Measurements from ENCODE around the gene MGST3. TPM values are rescaled to one million over a fixed set of nuclear protein-coding genes. Genes with fewer than 3 reads are reported as not detected.
"Not testable (repeated sequence)": the region's sequence is repeated elsewhere in the genome, so short reads cannot be mapped to it uniquely, and the experiment has no call there.

The MGST3 gene
- total RNA-seq, 1 donor, result 178 TPM

DNA sequence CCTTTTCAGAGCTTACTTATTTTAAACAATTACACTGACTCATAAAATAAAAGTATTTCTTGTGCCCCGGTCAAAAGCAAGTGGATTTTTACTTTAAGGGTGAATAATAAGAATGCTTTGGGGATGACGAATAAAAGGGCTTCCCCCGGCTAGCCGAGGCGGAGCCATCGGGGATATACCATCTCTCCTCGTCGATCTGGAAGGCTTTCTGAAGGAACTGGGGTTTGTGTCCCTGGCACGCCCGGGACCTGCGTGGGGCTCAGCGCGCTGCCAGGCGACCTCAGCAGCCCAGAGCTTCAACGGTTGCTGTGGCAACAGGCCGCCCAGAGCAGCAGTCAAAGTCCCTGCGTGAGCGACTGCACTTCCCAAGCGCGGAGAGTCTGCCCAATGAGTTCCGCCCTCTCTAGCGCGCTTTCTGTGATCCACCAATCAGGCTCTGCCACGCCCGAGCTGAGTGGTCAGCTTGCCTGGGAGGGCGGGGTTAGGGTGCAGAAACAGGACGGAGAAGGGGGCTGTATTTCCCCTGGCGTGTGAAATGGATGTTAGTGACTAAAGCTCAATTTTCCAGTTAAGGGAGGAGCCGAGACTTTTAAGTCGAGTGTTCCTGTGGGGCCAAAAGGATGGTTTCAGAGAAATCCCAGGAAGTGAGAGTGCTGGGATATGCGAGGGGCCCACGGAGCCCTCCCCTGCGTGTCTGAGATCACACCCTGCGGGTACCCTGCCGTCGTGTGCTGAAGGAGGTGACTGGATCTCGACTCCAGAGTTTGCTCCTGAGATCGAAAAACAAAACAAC lies 33.0 kb upstream of the MGST3 start:
- peak; percentile 96 for DNase-seq (ENCODE audit: low read depth)
- H3K4me3 ChIP-seq (ENCODE audit: low read depth, low read length), result peak overlapping the region; percentile 72
- TF ChIP-seq, protein P1, sequence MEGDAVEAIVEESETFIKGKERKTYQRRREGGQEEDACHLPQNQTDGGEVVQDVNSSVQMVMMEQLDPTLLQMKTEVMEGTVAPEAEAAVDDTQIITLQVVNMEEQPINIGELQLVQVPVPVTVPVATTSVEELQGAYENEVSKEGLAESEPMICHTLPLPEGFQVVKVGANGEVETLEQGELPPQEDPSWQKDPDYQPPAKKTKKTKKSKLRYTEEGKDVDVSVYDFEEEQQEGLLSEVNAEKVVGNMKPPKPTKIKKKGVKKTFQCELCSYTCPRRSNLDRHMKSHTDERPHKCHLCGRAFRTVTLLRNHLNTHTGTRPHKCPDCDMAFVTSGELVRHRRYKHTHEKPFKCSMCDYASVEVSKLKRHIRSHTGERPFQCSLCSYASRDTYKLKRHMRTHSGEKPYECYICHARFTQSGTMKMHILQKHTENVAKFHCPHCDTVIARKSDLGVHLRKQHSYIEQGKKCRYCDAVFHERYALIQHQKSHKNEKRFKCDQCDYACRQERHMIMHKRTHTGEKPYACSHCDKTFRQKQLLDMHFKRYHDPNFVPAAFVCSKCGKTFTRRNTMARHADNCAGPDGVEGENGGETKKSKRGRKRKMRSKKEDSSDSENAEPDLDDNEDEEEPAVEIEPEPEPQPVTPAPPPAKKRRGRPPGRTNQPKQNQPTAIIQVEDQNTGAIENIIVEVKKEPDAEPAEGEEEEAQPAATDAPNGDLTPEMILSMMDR (IDR thresholded peaks at IDR 0.05; ENCODE audit: insufficient read depth, low read length), result no peak

DNA sequence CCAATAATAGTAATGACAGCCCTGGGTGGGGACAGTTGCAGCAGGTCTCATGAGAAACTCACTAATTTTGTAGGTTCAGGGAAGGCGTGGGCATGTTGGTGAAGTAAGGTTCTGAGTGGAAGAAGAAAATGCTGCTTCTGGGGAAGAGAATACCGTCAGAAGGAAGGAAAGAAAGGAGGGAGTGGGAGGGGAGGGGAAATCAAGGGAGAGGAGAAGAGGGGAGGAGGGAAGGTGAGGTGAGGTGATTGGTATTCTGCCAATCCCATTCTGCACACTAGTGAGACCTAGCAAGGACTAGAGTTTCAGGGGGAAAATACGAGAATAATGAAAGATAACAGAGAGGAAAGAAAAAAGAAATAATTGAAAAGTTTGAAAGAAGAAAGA lies 32.4 kb upstream of the MGST3 start:
- DNase-seq (ENCODE audit: low read depth), result no peak
- peak overlapping the region; percentile 72 for H3K4me3 ChIP-seq (ENCODE audit: low read depth, low read length)
- TF ChIP-seq, protein P1 (IDR thresholded peaks at IDR 0.05; ENCODE audit: insufficient read depth, low read length), result no peak

DNA sequence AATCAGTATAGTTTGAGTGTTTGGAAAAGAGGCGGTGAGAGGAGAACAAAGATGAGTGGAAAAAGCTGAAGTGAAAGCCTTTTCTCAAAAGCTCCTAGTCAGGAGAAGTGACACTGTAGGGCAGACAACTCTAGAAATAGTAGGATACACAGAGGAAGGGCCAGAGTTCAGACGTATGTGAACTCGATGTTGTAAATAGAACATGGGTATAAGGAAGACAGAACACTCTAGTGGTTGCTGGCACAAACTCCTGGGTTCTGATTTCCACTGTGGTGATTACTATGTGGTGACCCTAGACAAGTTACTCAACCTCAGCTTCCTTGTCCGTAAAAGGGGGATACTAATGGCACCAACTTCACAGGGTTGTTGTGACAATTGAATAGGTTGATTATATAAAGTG lies 30.2 kb upstream of the MGST3 start:
- no peak for DNase-seq (ENCODE audit: low read depth)
- no peak overlapping the region for H3K4me3 ChIP-seq (ENCODE audit: low read depth, low read length)
- TF ChIP-seq, protein P1 (IDR thresholded peaks at IDR 0.05; ENCODE audit: insufficient read depth, low read length), result no peak

DNA sequence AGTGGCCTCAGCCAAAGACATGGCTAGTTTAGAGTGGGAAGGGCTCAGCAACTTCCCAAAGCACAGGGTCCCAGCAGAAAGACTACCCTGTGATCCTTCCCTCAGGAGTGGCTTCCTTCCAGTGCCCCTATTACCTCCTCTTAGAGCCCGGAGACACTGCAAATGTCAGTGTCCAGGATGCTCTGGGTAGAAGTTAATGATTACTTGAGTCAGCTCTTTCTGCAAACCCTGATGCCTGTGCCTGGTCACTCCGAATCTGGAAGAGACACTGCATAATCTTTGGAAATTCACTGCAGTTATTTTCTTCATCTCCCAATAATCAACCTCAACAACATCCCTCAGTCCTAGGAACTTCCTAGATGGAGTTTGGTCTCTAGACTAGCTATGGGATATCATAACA lies 27.2 kb upstream of the MGST3 start:
- TF ChIP-seq, protein P1 (IDR thresholded peaks at IDR 0.05; ENCODE audit: insufficient read depth, low read length), result no peak
- DNase-seq (ENCODE audit: low read depth), result no peak
- no peak overlapping the region for H3K4me3 ChIP-seq (ENCODE audit: low read depth, low read length)

DNA sequence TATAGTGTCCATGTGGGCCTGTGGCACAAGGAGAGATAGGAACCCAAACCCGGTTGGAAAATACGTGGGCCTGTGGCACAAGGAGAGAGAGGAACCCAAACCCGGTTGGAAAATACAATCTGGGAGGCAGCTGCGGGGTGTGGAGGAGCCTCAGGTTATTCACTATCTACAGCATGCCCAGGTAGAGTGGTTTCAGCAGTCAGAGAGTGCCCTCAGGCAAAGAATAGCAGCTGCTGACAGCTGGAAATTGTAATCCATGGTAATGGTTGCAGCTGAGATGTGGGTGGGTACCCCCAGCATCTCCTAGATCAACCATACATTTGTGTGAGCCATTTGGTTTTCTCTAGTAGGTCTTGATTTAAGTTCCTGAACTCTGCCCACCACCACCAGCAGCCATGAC lies 25.8 kb upstream of the MGST3 start:
- TF ChIP-seq, protein P1 (IDR thresholded peaks at IDR 0.05; ENCODE audit: insufficient read depth, low read length), result no peak
- H3K4me3 ChIP-seq (ENCODE audit: low read depth, low read length), result no peak overlapping the region
- DNase-seq (ENCODE audit: low read depth), result no peak

DNA sequence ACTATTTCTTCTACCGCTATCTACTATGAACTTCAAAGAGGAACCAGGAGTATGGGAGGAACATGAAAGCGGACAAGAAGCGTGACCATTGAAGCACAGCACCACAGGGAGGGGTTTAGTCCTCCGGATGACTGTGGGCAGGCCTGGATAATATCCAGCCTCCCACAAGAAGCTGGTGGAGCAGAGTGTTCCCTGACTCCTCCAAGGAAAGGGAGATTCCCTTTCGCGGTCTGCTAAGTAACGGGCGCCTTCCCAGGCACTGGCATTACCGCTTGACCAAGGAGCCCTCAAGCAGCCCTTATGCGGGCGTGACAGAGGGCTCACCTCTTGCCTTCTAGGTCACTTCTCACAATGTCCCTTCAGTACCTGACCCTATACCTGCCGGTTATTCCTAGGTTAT lies 24.4 kb upstream of the MGST3 start:
- not testable (repeated sequence) for DNase-seq (ENCODE audit: low read depth)

DNA sequence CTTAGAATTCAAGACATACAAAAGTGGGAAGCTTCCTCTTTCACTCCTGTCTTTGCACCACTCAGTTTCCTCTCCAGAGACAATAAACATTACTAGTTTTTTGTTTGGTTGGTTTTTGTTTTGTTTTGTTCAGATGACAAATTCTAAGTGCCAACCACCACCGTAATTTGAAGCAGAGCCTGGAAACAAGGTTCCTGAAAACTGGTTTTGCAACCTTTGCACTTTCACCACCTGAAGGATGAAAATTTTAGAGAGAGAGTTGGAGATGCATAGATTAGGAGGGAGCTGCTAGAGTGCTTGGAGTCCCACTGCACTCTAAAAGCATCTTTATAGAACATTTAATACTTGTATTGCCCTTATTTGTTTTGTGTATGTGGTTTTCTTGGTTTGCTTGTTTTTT lies 20.2 kb upstream of the MGST3 start:
- no peak overlapping the region for H3K4me3 ChIP-seq (ENCODE audit: low read depth, low read length)
- DNase-seq (ENCODE audit: low read depth), result no peak
- TF ChIP-seq, protein P1 (IDR thresholded peaks at IDR 0.05; ENCODE audit: insufficient read depth, low read length), result no peak

More for the DNA sequence above, 24.4 kb upstream of the MGST3 start:
- H3K4me3 ChIP-seq (ENCODE audit: low read depth, low read length), result not testable (repeated sequence)

All from fibroblast of the aortic adventitia (primary cell).